ENCODE measurements around the gene PHLDA2. TPM values are rescaled to one million over a fixed set of nuclear protein-coding genes. Genes with fewer than 3 reads are reported as not detected.

The PHLDA2 gene
- total and polyA plus RNA-seq, 9 of the 15 experiments (the other 6 are each of a cell fraction or from before 2014, with no cell fraction given) = 0.43 to 42.4 (median 4.7) TPM

DNA sequence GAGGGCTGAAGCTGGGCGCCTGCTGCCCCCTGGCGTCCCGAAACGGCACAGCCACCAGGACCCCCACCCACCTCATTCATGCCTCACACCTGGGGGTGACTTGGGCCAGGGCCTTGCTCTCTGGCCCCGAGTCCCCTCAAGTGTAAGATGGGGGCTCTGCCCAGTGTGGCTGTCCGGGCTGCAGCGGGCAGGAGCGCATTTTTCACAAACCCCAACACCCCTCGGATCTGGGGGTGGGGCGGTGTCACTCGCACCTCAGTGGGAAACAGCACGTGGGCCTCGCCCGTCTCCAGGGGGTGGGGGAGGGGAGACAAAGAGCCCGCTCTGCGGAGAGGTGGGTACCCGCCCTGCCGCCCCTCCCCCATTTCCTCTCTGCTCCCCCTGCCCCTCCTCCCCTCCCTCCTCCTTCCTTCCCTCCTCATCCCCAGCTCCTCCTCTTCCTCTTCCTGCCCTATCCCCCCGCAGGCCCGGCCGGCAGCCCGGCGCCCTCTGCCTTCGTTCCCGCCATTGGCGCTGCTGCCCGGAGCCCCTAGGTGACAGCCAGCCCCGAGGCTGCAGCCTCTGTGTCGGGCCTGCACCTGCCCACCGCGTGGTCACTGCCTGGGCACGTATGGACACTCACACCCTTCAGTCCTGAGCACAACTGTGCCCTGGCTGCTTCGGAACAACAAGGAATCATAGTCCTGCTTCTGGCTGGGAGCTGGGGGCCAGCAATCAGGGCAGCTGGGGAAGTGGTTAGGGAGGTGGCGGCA is 36.8 kb downstream of the PHLDA2 start (continued):
- TF ChIP-seq, protein P1, sequence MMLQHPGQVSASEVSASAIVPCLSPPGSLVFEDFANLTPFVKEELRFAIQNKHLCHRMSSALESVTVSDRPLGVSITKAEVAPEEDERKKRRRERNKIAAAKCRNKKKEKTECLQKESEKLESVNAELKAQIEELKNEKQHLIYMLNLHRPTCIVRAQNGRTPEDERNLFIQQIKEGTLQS (IDR thresholded peaks at IDR 0.05) = no peak
- TF ChIP-seq, protein P1 (CRISPR knock-in tag; conservative IDR thresholded peaks at IDR 0.05) = no peak
- TF ChIP-seq POLR2G (IDR thresholded peaks at IDR 0.05; ENCODE audit: low read depth, low read length) (peak; percentile 78), NFATC3 (IDR thresholded peaks at IDR 0.05) (no peak), CCAR2 (IDR thresholded peaks at IDR 0.05; ENCODE audit: low read depth, low read length) (no peak), NR2F6 (CRISPR knock-in tag; IDR thresholded peaks at IDR 0.05) (no peak), TEAD2 (tag; IDR thresholded peaks at IDR 0.05) (no peak), RNF2 (IDR thresholded peaks at IDR 0.05) (no peak), ETS2 (tag; IDR thresholded peaks at IDR 0.05; ENCODE audit: borderline replicate concordance, poor library complexity, severe bottlenecking) (no peak), HNRNPK (IDR thresholded peaks at IDR 0.05; ENCODE audit: low read depth, low read length, poor library complexity, severe bottlenecking) (no peak), ZC3H8 (IDR thresholded peaks at IDR 0.05) (no peak), ZFP30 (CRISPR knock-in tag; IDR thresholded peaks at IDR 0.05; ENCODE audit: borderline replicate concordance) (no peak), ZNF217 (CRISPR knock-in tag; IDR thresholded peaks at IDR 0.05) (no peak)
- TF ChIP-seq, protein P2, sequence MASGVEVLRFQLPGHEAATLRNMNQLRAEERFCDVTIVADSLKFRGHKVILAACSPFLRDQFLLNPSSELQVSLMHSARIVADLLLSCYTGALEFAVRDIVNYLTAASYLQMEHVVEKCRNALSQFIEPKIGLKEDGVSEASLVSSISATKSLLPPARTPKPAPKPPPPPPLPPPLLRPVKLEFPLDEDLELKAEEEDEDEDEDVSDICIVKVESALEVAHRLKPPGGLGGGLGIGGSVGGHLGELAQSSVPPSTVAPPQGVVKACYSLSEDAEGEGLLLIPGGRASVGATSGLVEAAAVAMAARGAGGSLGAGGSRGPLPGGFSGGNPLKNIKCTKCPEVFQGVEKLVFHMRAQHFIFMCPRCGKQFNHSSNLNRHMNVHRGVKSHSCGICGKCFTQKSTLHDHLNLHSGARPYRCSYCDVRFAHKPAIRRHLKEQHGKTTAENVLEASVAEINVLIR (CRISPR knock-in tag; IDR thresholded peaks at IDR 0.05) = no peak
- TF ChIP-seq, protein P3, sequence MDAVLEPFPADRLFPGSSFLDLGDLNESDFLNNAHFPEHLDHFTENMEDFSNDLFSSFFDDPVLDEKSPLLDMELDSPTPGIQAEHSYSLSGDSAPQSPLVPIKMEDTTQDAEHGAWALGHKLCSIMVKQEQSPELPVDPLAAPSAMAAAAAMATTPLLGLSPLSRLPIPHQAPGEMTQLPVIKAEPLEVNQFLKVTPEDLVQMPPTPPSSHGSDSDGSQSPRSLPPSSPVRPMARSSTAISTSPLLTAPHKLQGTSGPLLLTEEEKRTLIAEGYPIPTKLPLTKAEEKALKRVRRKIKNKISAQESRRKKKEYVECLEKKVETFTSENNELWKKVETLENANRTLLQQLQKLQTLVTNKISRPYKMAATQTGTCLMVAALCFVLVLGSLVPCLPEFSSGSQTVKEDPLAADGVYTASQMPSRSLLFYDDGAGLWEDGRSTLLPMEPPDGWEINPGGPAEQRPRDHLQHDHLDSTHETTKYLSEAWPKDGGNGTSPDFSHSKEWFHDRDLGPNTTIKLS (IDR thresholded peaks at IDR 0.05; ENCODE audit: borderline replicate concordance, low read depth) = no peak
- TF ChIP-seq, protein P4, sequence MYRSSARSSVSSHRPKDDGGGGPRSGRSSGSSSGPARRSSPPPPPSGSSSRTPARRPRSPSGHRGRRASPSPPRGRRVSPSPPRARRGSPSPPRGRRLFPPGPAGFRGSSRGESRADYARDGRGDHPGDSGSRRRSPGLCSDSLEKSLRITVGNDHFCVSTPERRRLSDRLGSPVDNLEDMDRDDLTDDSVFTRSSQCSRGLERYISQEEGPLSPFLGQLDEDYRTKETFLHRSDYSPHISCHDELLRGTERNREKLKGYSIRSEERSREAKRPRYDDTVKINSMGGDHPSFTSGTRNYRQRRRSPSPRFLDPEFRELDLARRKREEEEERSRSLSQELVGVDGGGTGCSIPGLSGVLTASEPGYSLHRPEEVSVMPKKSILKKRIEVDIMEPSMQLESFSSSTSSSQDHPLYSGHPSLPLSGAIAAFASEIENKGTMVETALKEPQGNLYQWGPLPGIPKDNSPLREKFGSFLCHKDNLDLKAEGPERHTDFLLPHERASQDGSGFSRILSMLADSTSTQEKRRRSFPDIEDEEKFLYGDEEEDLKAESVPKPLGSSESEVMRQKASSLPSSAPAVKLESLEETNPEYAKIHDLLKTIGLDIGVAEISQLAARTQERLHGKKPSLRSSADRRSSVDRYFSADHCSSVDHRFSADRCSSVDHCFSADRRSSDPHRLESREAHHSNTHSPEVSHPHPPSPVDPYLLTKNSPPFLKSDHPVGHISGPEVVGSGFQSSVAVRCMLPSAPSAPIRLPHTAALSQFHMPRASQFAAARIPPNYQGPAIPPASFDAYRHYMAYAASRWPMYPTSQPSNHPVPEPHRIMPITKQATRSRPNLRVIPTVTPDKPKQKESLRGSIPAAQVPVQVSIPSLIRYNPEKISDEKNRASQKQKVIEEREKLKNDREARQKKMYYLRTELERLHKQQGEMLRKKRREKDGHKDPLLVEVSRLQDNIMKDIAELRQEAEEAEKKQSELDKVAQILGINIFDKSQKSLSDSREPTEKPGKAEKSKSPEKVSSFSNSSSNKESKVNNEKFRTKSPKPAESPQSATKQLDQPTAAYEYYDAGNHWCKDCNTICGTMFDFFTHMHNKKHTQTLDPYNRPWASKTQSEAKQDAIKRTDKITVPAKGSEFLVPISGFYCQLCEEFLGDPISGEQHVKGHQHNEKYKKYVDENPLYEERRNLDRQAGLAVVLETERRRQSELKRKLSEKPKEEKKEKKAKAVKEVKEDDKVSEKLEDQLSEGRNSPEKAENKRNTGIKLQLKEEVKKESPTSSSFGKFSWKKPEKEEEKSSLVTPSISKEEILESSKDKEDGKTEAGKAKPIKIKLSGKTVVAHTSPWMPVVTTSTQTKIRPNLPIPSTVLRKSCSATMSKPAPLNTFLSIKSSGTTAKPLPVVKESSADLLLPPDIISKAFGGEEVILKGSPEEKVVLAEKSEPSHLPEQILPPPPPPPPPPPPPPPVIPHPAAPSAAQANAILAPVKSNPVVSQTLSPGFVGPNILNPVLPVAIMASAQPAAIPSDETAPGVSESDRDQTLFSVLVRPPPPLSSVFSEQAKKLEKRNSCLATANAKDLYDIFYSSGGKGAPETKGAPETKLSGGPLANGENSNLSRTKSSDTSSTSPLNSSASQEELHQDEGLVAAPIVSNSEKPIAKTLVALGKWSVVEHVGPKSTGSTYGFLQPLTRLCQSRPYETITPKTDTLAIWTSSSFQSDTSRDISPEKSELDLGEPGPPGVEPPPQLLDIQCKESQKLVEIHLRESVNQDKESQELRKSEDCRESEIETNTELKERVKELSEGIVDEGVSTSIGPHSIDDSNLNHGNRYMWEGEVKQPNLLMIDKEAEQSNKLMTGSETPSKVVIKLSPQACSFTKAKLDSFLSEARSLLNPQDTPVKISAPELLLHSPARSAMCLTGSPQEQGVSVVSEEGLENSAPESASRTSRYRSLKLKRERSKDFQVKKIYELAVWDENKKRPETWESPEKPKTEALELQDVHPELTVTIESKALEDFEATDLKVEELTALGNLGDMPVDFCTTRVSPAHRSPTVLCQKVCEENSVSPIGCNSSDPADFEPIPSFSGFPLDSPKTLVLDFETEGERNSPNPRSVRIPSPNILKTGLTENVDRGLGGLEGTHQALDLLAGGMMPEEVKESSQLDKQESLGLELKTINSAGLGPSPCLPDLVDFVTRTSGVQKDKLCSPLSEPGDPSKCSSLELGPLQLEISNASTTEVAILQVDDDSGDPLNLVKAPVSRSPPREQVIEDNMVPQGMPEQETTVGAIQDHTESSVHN (IDR thresholded peaks at IDR 0.05; ENCODE audit: borderline replicate concordance in 1 of 2, low read depth in 1 of 2) = no peak

Data from K562 (cell line).